SK-N-SH treated with all-trans-retinoic acid at 6 μM for 48 hours (cell line): ENCODE results near the gene GMCL1.

Experiments used
- ESRRG ChIP-seq: fragments of 250-450 bp; sonication (Bioruptor Pico); IDR thresholded peaks from 2 replicates; pipeline ENCODE4 v1.6.1; 2021; ENCODE audit warnings: mild to moderate bottlenecking
- ISL1 ChIP-seq: fragments of 250-450 bp; sonication (Bioruptor Pico); IDR thresholded peaks from 2 replicates; pipeline ENCODE4 v2.1.2; 2022; ENCODE audit warnings: mild to moderate bottlenecking, moderate library complexity
- OSR1 ChIP-seq: fragments of 250-450 bp; sonication (Bioruptor Pico); IDR thresholded peaks from 2 replicates; pipeline ENCODE4 v1.8.0; 2022; ENCODE audit warnings: moderate library complexity, mild to moderate bottlenecking, inconsistent platforms
- RARB ChIP-seq: fragments of 250-450 bp; sonication (Bioruptor Pico); IDR thresholded peaks from 2 replicates; pipeline ENCODE4 v1.8.0; 2021; ENCODE audit warnings: mild to moderate bottlenecking, moderate library complexity
- TOX ChIP-seq: fragments of 250-450 bp; sonication (Bioruptor Pico); IDR thresholded peaks from 2 replicates; pipeline ENCODE4 v1.8.0; 2021; ENCODE audit warnings: mild to moderate bottlenecking, moderate library complexity, borderline replicate concordance
- ZC3H10 ChIP-seq: fragments of 250-450 bp; sonication (Bioruptor Pico); IDR thresholded peaks from 2 replicates; pipeline ENCODE4 v1.5.1; 2021; ENCODE audit warnings: mild to moderate bottlenecking, moderate library complexity
- ZFP3 ChIP-seq: fragments of 250-450 bp; sonication (Bioruptor Pico); IDR thresholded peaks from 2 replicates; pipeline ENCODE4 v1.5.0; 2020; ENCODE audit warnings: mild to moderate bottlenecking, moderate library complexity
- ZNF8 ChIP-seq: fragments of 450-650 bp; formaldehyde crosslinking; IDR thresholded peaks from 2 replicates; pipeline ENCODE4 v1.5.0; 2020; ENCODE audit warnings: mild to moderate bottlenecking, moderate library complexity
- TF ChIP-seq, protein P1 (sequence below): fragments of 250-450 bp; sonication (Bioruptor Pico); IDR thresholded peaks from 2 replicates; pipeline ENCODE4 v1.5.1; 2021; ENCODE audit warnings: mild to moderate bottlenecking, moderate library complexity
- TF ChIP-seq, protein P2 (sequence below): fragments of 250-450 bp; sonication (Bioruptor Pico); IDR thresholded peaks from 2 replicates; pipeline ENCODE4 v1.5.1; 2020; ENCODE audit warnings: low read depth, mild to moderate bottlenecking, moderate library complexity
- TF ChIP-seq, protein P3 (sequence below): fragments of 250-450 bp; sonication (Bioruptor Pico); IDR thresholded peaks from 2 replicates; pipeline ENCODE4 v1.8.0; 2020; ENCODE audit warnings: mild to moderate bottlenecking, moderate library complexity, borderline replicate concordance
- TF ChIP-seq, protein P4 (sequence below): fragments of 250-450 bp; sonication (Bioruptor Pico); IDR thresholded peaks from 2 replicates; pipeline ENCODE4 v1.8.0; 2021; ENCODE audit warnings: low read depth, mild to moderate bottlenecking, moderate library complexity, borderline replicate concordance

DNA sequence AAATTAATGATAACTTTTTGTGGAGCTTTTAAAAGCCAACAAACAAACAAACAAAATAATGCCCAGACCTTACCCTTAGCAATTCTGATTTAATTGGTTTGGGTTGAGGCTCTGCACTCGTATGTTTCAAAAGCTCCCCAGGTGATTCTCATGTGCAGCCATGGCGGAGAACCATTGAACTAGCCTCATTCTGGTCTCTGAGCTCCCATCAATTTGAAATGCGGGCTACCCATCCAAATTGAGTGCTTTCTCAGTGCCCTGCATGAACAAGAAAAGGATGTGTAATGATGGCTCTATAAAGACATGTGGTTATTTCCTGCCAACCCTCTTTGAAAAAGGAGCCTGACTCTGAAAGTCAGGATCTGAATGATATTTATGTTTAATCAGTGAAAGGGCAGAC, 93.7 kb downstream of the GMCL1 start:
- TF ChIP-seq, protein P1, sequence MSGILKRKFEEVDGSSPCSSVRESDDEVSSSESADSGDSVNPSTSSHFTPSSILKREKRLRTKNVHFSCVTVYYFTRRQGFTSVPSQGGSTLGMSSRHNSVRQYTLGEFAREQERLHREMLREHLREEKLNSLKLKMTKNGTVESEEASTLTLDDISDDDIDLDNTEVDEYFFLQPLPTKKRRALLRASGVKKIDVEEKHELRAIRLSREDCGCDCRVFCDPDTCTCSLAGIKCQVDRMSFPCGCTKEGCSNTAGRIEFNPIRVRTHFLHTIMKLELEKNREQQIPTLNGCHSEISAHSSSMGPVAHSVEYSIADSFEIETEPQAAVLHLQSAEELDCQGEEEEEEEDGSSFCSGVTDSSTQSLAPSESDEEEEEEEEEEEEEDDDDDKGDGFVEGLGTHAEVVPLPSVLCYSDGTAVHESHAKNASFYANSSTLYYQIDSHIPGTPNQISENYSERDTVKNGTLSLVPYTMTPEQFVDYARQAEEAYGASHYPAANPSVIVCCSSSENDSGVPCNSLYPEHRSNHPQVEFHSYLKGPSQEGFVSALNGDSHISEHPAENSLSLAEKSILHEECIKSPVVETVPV (CRISPR knock-in tag): no peak
- TF ChIP-seq, protein P2, sequence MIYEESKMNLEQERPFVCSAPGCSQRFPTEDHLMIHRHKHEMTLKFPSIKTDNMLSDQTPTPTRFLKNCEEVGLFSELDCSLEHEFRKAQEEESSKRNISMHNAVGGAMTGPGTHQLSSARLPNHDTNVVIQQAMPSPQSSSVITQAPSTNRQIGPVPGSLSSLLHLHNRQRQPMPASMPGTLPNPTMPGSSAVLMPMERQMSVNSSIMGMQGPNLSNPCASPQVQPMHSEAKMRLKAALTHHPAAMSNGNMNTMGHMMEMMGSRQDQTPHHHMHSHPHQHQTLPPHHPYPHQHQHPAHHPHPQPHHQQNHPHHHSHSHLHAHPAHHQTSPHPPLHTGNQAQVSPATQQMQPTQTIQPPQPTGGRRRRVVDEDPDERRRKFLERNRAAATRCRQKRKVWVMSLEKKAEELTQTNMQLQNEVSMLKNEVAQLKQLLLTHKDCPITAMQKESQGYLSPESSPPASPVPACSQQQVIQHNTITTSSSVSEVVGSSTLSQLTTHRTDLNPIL (CRISPR knock-in tag): no peak
- TF ChIP-seq ZC3H10 (CRISPR knock-in tag) (no peak), ZFP3 (CRISPR knock-in tag) (no peak), RARB (CRISPR knock-in tag) (no peak), TOX (CRISPR knock-in tag) (no peak), ESRRG (CRISPR knock-in tag) (no peak), ZNF8 (no peak), OSR1 (no peak), ISL1 (CRISPR knock-in tag) (no peak)
- TF ChIP-seq, protein P3, sequence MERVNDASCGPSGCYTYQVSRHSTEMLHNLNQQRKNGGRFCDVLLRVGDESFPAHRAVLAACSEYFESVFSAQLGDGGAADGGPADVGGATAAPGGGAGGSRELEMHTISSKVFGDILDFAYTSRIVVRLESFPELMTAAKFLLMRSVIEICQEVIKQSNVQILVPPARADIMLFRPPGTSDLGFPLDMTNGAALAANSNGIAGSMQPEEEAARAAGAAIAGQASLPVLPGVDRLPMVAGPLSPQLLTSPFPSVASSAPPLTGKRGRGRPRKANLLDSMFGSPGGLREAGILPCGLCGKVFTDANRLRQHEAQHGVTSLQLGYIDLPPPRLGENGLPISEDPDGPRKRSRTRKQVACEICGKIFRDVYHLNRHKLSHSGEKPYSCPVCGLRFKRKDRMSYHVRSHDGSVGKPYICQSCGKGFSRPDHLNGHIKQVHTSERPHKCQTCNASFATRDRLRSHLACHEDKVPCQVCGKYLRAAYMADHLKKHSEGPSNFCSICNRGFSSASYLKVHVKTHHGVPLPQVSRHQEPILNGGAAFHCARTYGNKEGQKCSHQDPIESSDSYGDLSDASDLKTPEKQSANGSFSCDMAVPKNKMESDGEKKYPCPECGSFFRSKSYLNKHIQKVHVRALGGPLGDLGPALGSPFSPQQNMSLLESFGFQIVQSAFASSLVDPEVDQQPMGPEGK: no peak
- TF ChIP-seq, protein P4, sequence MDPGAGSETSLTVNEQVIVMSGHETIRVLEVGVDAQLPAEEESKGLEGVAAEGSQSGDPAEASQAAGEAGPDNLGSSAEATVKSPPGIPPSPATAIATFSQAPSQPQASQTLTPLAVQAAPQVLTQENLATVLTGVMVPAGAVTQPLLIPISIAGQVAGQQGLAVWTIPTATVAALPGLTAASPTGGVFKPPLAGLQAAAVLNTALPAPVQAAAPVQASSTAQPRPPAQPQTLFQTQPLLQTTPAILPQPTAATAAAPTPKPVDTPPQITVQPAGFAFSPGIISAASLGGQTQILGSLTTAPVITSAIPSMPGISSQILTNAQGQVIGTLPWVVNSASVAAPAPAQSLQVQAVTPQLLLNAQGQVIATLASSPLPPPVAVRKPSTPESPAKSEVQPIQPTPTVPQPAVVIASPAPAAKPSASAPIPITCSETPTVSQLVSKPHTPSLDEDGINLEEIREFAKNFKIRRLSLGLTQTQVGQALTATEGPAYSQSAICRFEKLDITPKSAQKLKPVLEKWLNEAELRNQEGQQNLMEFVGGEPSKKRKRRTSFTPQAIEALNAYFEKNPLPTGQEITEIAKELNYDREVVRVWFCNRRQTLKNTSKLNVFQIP: no peak
